Kidney (tissue), 14 donors: ENCODE measurements around the gene TPST1. TPM values are rescaled to one million over a fixed set of nuclear protein-coding genes. Genes with fewer than 3 reads are reported as not detected.
A peak's percentile ranks its signal among the peaks of the same experiment; 100 is the strongest.

Experiments used
- DNase-seq, 5 donors: peaks; one replicate each; pipeline ENCODE4 v3.0.0-alpha.2; 2013 to 2020
- FAIRE-seq: peaks from 2 replicates; lab custom pipeline; 2012; peaks lifted over from hg19 to GRCh38; lab: Jason Lieb, UNC
- H3K27ac ChIP-seq, 2 donors: one replicate each; pipeline ENCODE4 v1.7.0; 2013; ENCODE audit warnings: low read depth in 2 of 2, low read length in 2 of 2, inconsistent platforms in 1 of 2
- H3K27me3 ChIP-seq: one replicate; pipeline ENCODE4 v1.7.1; 2013; ENCODE audit warnings: low read length, inconsistent platforms; ENCODE audit not compliant: control insufficient read depth, insufficient read depth
- H3K36me3 ChIP-seq, 3 donors: one replicate each; pipeline versions ENCODE4 v1.7.0 to v1.7.1; 2013; ENCODE audit warnings: low read length in 3 of 3, control low read depth in 1 of 3, inconsistent platforms in 1 of 3; ENCODE audit not compliant: insufficient read depth in 3 of 3, control insufficient read depth in 2 of 3
- H3K4me1 ChIP-seq, 3 donors: one replicate each; pipeline versions ENCODE4 v1.7.0 to v1.7.1; 2013; ENCODE audit warnings: low read length in 3 of 3, inconsistent platforms in 1 of 3, low read depth in 1 of 3; ENCODE audit not compliant: control insufficient read depth in 2 of 3, insufficient read depth in 2 of 3
- H3K4me3 ChIP-seq, 3 donors: one replicate each; pipeline versions ENCODE4 v1.7.0 to v1.8.1; 2013; ENCODE audit warnings: low read length in 3 of 3, control low read depth in 1 of 3, inconsistent platforms in 1 of 3
- H3K9ac ChIP-seq, 3 donors: one replicate each; pipeline versions ENCODE4 v1.7.0 to v1.7.1; 2013; ENCODE audit warnings: low read length in 3 of 3, control low read depth in 1 of 3, inconsistent platforms in 1 of 3
- H3K9me3 ChIP-seq, 3 donors: one replicate each; pipeline versions ENCODE4 v1.7.0 to v1.7.1; 2013; ENCODE audit warnings: low read length in 3 of 3, control low read depth in 1 of 3, inconsistent platforms in 1 of 3; ENCODE audit not compliant: control insufficient read depth in 2 of 3, insufficient read depth in 1 of 3
- intact Hi-C: fragments of 100-400 bp; cut with DNase I; formaldehyde crosslinking; loops from one replicate; pipeline ENCODE4 v1.11.1; 2022
- polyA plus RNA-seq: library from polyadenylated mRNA; stranded (reverse); fragments of 350-450 nt; fragmentation: Illumina TruSeq; extraction: RNeasy Lipid Tissue Mini Kit (QIAGEN cat#74804); gene quantifications from one replicate; pipeline ENCODE4 v1.2.3, GENCODE V29; 2014; ENCODE audit warnings: low read depth, low replicate concordance; ENCODE audit not compliant: insufficient read depth
- total RNA-seq: library from RNA; stranded (reverse); fragmentation: NEBNext Ultra II Directional; extraction: Animal tissue kit (Norgen Biotek cat#: 25700); gene quantifications from one replicate; pipeline ENCODE4 v1.2.1, GENCODE V29; 2021
- TF ChIP-seq, protein P1 (sequence below): IDR thresholded peaks from 3 replicates; pipeline ENCODE4 v1.5.1; 2012; ENCODE audit warnings: mild to moderate bottlenecking, moderate library complexity, borderline replicate concordance; ENCODE audit not compliant: insufficient read depth; ENCODE audit errors: extremely low read depth
- donor health status: control.
- donor health status: control.
- donor health status: control.
- donor health status: control.
- donor health status: control.
- donor health status: DM: yes; HTN: yes; CAD: no.
- donor health status: Normal renal cell carcinoma (clear cell type).

TPST1 gene
- total and polyA plus RNA-seq, 2 donors from 2014 or later: 23.6 to 35.7 TPM

DNA sequence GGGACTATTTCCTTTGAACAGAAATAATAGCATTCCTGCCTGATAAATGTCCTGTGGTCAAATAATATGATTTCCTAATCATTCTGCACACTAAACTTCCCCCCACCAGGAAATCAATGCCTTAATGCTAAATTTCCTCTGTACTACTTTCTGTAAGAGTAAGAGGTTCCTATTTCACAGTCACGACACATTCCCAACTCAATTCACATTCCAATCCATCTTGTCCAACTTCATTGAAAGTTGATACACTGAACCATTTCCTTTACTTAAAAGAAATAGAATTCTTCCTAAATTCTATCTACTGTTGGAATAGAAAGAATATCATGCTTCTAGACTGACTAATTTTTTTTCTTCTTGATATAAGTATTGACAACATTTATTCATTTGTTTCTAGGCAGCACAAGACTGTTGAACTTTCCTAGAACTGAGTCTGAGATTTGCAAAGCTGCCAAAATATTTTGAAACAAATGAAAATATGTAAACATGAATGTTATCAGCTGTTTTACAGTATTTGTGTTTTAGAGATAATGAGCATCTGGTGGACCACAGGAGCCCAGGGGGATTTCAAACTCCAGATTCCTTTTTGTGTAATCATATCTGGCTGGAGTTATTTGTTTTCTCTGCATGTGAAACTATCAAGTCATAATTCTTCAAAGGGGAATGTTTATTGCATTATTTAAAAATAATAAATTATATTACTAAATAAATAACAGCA is 121.5 kb downstream of the TPST1 start:
- H3K4me1 ChIP-seq: peaks cover 0 to 3% (median 0%) of the 10 kb centered on the region in 3 donors
- H3K27ac ChIP-seq: no peak overlapping the region
- FAIRE-seq (peak; percentile 66), DNase-seq (peak in 1 of 5 donors; percentile 69)
- H3K9me3 ChIP-seq: no peaks in the 10 kb centered on the region
- H3K27me3 ChIP-seq: no peaks in the 10 kb centered on the region
- H3K9ac ChIP-seq: no peak overlapping the region
- no peak overlapping the region for H3K4me3 ChIP-seq
- TF ChIP-seq, protein P1, sequence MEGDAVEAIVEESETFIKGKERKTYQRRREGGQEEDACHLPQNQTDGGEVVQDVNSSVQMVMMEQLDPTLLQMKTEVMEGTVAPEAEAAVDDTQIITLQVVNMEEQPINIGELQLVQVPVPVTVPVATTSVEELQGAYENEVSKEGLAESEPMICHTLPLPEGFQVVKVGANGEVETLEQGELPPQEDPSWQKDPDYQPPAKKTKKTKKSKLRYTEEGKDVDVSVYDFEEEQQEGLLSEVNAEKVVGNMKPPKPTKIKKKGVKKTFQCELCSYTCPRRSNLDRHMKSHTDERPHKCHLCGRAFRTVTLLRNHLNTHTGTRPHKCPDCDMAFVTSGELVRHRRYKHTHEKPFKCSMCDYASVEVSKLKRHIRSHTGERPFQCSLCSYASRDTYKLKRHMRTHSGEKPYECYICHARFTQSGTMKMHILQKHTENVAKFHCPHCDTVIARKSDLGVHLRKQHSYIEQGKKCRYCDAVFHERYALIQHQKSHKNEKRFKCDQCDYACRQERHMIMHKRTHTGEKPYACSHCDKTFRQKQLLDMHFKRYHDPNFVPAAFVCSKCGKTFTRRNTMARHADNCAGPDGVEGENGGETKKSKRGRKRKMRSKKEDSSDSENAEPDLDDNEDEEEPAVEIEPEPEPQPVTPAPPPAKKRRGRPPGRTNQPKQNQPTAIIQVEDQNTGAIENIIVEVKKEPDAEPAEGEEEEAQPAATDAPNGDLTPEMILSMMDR: no peak
- intact Hi-C loops: no loop called here
- H3K36me3 ChIP-seq: no peaks in the 10 kb centered on the region

DNA sequence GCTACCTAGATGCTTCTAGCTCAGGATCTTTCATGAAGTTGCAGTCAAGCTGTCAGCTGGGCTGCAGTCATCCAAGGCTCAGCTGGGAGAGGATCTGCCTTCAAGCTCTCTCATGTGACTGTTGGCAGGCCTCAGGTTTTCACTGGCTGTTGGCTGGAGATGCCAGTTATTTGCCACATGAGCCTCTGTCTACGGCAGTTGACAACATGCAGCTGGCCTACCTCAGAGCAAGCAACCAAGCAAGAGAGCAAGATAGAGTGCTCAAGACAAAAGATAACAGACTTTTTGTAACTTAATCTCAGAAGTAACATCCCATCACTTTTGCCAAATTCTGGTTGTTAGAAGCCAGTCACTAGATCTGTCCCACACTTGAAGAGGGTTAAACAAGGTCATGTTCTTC is 125.8 kb downstream of the TPST1 start:
- TF ChIP-seq, protein P1: no peak
- no peak overlapping the region for H3K9ac ChIP-seq
- H3K27me3 ChIP-seq: no peaks in the 10 kb centered on the region
- peaks cover 0 to 2% (median 0%) of the 10 kb centered on the region in 3 donors for H3K36me3 ChIP-seq
- peaks cover 3 to 10% (median 6%) of the 10 kb centered on the region in 3 donors for H3K4me1 ChIP-seq
- no peaks in the 10 kb centered on the region for H3K9me3 ChIP-seq
- no peak overlapping the region for H3K4me3 ChIP-seq
- H3K27ac ChIP-seq: no peak overlapping the region
- FAIRE-seq (no peak), DNase-seq (peak; percentile 64 to 93 (median 90))
- intact Hi-C loops: no loop called here

DNA sequence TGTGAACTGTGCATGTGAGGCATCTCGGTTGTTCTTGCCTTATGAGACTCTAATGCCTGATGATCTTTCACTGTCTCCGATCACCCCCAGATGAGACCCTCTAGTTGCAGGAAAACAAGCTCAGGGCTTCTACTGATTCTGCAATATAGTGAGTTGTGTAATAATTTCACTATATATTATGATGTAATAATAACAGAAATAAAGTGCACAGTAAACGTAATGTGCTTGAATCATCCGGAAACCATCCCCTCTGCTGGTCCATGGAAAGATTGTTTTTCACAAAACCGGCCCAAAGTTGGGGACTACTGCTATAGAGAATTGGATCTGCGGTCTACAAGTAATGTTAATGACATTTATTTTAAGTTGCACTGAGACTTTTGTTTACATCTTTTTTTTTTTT is 126.7 kb downstream of the TPST1 start:
- H3K27ac ChIP-seq: no peak overlapping the region
- H3K4me1 ChIP-seq: peaks cover 3 to 10% (median 6%) of the 10 kb centered on the region in 3 donors
- DNase-seq (no peak), FAIRE-seq (no peak)
- no peak overlapping the region for H3K4me3 ChIP-seq
- no peak overlapping the region for H3K9ac ChIP-seq
- H3K36me3 ChIP-seq: peaks cover 0 to 2% (median 0%) of the 10 kb centered on the region in 3 donors
- TF ChIP-seq, protein P1: no peak
- peaks cover 0 to 5% (median 0%) of the 10 kb centered on the region in 3 donors for H3K9me3 ChIP-seq
- H3K27me3 ChIP-seq: no peaks in the 10 kb centered on the region
- intact Hi-C loops: no loop called here
